GM13977 (cell line): Measurements from ENCODE around the gene ENOX2.

ENCODE experiments used
- DNase-seq: peaks from one replicate; pipeline ENCODE4 v3.0.0; 2012; ENCODE audit warnings: low spot score
- CTCF ChIP-seq: IDR thresholded peaks from 2 replicates; pipeline ENCODE4 v1.5.1; 2012; ENCODE audit warnings: mild to moderate bottlenecking, control low read depth; ENCODE audit not compliant: insufficient read depth; ENCODE audit errors: extremely low read depth, missing control alignments
- in situ Hi-C: fragments of 300-500 bp; cut with MboI; formaldehyde crosslinking; loops from one replicate; pipeline ENCODE4 v1.12.0; 2022; ENCODE audit warnings: low sequenced_read_pairs, low pct_unique_long_range_greater_than_20kb, mixed read lengths, inconsistent platforms; ENCODE audit not compliant: unreplicated experiment

Gene ENOX2

GRCh38 chrX:130771230-130771629 lies 131.8 kb downstream of the ENOX2 start:
- in situ Hi-C loops, result no loop called here
- no peak for TF ChIP-seq CTCF
- DNase-seq, result no peak

- in situ Hi-C loops, result no loop called here
- no peak for TF ChIP-seq CTCF
- no peak for DNase-seq
Measured at GRCh38 chrX:130770615-130771014, 132.4 kb downstream of the ENOX2 start.

GRCh38 chrX:130769835-130770234 lies 133.2 kb downstream of the ENOX2 start:
- TF ChIP-seq CTCF, result no peak
- in situ Hi-C loops, result no loop called here
- no peak for DNase-seq

- TF ChIP-seq CTCF, result no peak
- in situ Hi-C loops, result no loop called here
- DNase-seq, result no peak
Measured at GRCh38 chrX:130758072-130758471, 144.9 kb downstream of the ENOX2 start.

GRCh38 chrX:130756233-130756632 lies 146.8 kb downstream of the ENOX2 start:
- TF ChIP-seq CTCF, result no peak
- DNase-seq, result no peak
- in situ Hi-C loops, result no loop called here

- in situ Hi-C loops, result no loop called here
- no peak for DNase-seq
- TF ChIP-seq CTCF, result no peak
Measured at GRCh38 chrX:130754353-130754752, 148.7 kb downstream of the ENOX2 start.

- no peak for DNase-seq
- in situ Hi-C loops, result no loop called here
- no peak for TF ChIP-seq CTCF
Measured at GRCh38 chrX:130746709-130747342, 156.2 kb downstream of the ENOX2 start.
